ENCODE results near the gene PRPF18. TPM values are rescaled to one million over a fixed set of nuclear protein-coding genes. Genes with fewer than 3 reads are reported as not detected.

Gene PRPF18
- total RNA-seq, 1 experiment from 2014 or later: 18.9 TPM

DNA sequence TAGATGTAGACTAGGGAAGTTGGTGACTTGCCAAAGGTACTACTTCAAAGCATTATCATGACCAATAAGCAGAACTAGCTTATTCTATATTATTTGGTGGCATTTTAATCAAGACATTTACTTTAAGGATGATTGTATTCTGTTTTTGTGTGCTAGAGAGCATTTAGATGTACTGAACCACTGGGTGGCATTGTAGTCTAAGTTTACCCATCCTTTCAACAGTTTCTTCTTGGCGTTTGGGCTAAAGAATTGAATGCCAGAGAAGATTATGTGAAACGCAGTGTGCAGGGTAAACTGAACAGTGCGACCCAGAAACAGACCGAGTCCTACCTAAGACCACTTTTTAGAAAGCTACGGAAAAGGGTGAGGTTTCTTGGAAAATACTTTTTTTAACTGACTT lies 26.8 kb downstream of the PRPF18 start:
- TF ChIP-seq, protein P1, sequence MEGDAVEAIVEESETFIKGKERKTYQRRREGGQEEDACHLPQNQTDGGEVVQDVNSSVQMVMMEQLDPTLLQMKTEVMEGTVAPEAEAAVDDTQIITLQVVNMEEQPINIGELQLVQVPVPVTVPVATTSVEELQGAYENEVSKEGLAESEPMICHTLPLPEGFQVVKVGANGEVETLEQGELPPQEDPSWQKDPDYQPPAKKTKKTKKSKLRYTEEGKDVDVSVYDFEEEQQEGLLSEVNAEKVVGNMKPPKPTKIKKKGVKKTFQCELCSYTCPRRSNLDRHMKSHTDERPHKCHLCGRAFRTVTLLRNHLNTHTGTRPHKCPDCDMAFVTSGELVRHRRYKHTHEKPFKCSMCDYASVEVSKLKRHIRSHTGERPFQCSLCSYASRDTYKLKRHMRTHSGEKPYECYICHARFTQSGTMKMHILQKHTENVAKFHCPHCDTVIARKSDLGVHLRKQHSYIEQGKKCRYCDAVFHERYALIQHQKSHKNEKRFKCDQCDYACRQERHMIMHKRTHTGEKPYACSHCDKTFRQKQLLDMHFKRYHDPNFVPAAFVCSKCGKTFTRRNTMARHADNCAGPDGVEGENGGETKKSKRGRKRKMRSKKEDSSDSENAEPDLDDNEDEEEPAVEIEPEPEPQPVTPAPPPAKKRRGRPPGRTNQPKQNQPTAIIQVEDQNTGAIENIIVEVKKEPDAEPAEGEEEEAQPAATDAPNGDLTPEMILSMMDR (conservative IDR thresholded peaks at IDR 0.05): peak; percentile 64
- TF ChIP-seq EZH2 (IDR thresholded peaks at IDR 0.05; ENCODE audit: low read depth): no peak
- Histone ChIP-seq H4K20me1 (ENCODE audit: insufficient read depth) (no peaks in the 10 kb centered on the region), H3K9me3 (ENCODE audit: insufficient read depth, low read depth) (no peaks in the 10 kb centered on the region), H3K79me2 (ENCODE audit: low read depth) (no peaks in the 10 kb centered on the region), H3K4me1 (replicated peaks; ENCODE audit: insufficient read depth) (peaks cover 17% of the 10 kb centered on the region), H3K27ac (no peak overlapping the region), H3F3A (ENCODE audit: insufficient read depth, low read depth) (peaks cover 11% of the 10 kb centered on the region), H3K27me3 (ENCODE audit: insufficient read depth, low read depth) (no peaks in the 10 kb centered on the region), H3K4me2 (no peak overlapping the region), H3K9me2 (ENCODE audit: insufficient read depth) (no peaks in the 10 kb centered on the region), H2AFZ (no peak overlapping the region), H3K4me3 (no peak overlapping the region), H3K36me3 (ENCODE audit: low read depth) (no peaks in the 10 kb centered on the region)
- intact Hi-C loops (cut with micrococcal nuclease; ENCODE audit: unreplicated experiment): loop anchor here (10.0 kb wide), 1 partner anchor 91 kb away; no protein-coding TSS in a partner anchor
- DNase-seq: no peak
- BruUV-seq (replicated peaks): no TSS peak
- POLR2A ChIA-PET (ENCODE audit: unreplicated experiment): interaction anchor here (0.7 kb wide), 1 partner anchor 1326 kb away, joined by 10 read pairs; no protein-coding TSS in a partner anchor
- CTCF ChIA-PET: interaction anchor here (0.7 kb wide), 1 partner anchor 400 kb away, joined by 3 read pairs; no protein-coding TSS in a partner anchor

DNA sequence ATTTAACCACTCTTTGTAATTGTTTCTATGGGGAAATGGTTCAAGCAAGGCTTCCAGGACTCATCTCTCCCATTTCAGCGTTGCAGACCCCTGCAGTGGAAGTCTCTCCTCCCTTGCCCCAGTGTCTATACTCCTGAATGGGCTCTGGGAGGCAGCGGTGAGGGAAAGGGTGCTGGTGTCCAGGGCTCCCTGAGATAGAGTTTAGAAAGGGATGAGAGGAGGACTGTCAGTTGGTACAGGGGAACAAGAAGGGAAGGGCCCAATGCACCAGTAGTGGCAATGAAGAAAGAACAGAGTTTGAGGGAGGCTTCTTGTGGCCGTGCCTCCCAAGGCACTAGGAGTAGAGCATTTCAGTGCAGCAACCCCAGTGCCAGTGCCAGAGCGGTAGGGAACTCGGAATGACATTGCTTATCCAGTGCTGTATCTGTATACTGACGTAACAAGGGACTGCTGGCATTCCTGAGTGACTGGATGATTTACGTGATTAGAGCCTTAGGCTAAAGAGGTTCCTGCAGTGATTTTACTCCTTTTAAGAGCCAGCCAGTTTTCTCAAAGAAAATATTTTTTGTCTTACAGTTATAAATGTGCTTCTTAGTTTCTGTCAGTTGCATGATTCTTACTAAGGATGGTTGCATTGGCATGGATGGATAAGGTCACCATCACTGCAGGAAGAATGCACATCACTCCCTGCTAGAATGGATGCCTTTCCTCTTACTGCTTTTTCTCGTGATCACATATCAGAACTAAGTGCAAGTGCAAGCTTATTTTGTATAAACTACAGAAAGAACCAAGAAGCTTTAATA lies 28.0 kb downstream of the PRPF18 start:
- DNase-seq: peak; percentile 60 to 79
- POLR2A ChIA-PET (ENCODE audit: unreplicated experiment): interaction anchor here (0.7 kb wide), 1 partner anchor 141 kb away, joined by 3 read pairs; no protein-coding TSS in a partner anchor

DNA sequence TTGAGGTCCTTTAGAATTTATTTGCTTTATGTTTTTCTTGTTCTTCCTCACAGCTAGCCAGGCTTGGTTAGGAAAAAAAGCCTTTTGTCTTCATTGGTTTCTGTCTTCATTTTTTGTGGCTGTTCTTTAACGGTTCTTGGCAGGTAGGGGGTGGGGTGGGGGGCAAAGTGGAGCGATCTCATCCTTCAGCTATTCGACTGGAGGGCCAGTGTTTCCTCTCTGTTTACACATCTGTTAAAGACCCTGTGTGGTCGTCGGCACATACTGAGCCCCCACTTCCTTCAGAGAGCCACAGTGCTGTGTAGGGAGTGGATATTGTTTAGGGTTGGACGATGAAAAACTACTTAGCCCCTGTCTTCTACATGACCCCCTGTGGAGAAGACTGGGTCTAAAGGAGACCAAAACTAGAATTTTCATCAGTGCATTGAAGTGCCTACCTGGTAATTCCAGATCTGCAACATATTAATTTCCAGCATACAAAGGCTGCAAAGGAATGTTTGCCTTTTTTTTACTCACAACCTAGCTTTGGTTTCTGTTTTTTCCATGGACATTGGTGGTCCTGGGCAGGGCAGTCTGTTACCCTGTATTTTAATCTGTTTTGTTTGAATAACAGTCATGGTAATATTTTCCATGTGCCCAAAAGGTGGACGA lies 29.0 kb downstream of the PRPF18 start:
- peaks cover 11% of the 10 kb centered on the region for H3F3A ChIP-seq (ENCODE audit: insufficient read depth, low read depth)
- no peaks in the 10 kb centered on the region for H3K9me3 ChIP-seq (ENCODE audit: insufficient read depth, low read depth)
- no peak for TF ChIP-seq EZH2 (IDR thresholded peaks at IDR 0.05; ENCODE audit: low read depth)
- TF ChIP-seq, protein P1 (conservative IDR thresholded peaks at IDR 0.05): no peak
- peak overlapping the region; percentile 65; the same call in 1 of the 2 replicates for H3K27ac ChIP-seq
- intact Hi-C loops (cut with micrococcal nuclease; ENCODE audit: unreplicated experiment): loop anchor here (10.0 kb wide), 1 partner anchor 89 kb away; no protein-coding TSS in a partner anchor
- H3K4me3 ChIP-seq: no peak overlapping the region
- no peak for DNase-seq
- H3K79me2 ChIP-seq (ENCODE audit: low read depth): no peaks in the 10 kb centered on the region
- peaks cover 17% of the 10 kb centered on the region for H3K4me1 ChIP-seq (replicated peaks; ENCODE audit: insufficient read depth)
- CTCF ChIA-PET: interaction anchor here (0.6 to 1.4 kb wide), 4 partner anchors 44 to 1209 kb away, joined by 3 to 14 read pairs (median 4); partner anchors contain the start of gene OPTN
- no peaks in the 10 kb centered on the region for H3K27me3 ChIP-seq (ENCODE audit: insufficient read depth, low read depth)
- H3K9me2 ChIP-seq (ENCODE audit: insufficient read depth): no peaks in the 10 kb centered on the region
- H4K20me1 ChIP-seq (ENCODE audit: insufficient read depth): no peaks in the 10 kb centered on the region
- POLR2A ChIA-PET (ENCODE audit: unreplicated experiment): no interaction called here
- no peaks in the 10 kb centered on the region for H3K36me3 ChIP-seq (ENCODE audit: low read depth)
- no TSS peak for BruUV-seq (replicated peaks)
- no peak overlapping the region for H3K4me2 ChIP-seq
- no peak overlapping the region for H2AFZ ChIP-seq

More for the DNA sequence above, 28.0 kb downstream of the PRPF18 start:
- no TSS peak for BruUV-seq (replicated peaks)
- H3K9me3 ChIP-seq (ENCODE audit: insufficient read depth, low read depth): no peaks in the 10 kb centered on the region
- TF ChIP-seq EZH2 (IDR thresholded peaks at IDR 0.05; ENCODE audit: low read depth): no peak
- TF ChIP-seq, protein P1 (conservative IDR thresholded peaks at IDR 0.05): no peak
- H3K4me2 ChIP-seq: 0 out of 2 replicates have a peak overlapping the region, but pooled peaks have one; percentile 25
- H3K4me3 ChIP-seq: no peak overlapping the region
- peaks cover 17% of the 10 kb centered on the region for H3K4me1 ChIP-seq (replicated peaks; ENCODE audit: insufficient read depth)
- H3K79me2 ChIP-seq (ENCODE audit: low read depth): no peaks in the 10 kb centered on the region
- no peaks in the 10 kb centered on the region for H4K20me1 ChIP-seq (ENCODE audit: insufficient read depth)
- H2AFZ ChIP-seq: no peak overlapping the region
- H3K27ac ChIP-seq: peak overlapping the region; percentile 65
- H3K27me3 ChIP-seq (ENCODE audit: insufficient read depth, low read depth): no peaks in the 10 kb centered on the region
- CTCF ChIA-PET: interaction anchor here (0.6 to 1.4 kb wide), 4 partner anchors 45 to 1210 kb away, joined by 3 to 14 read pairs (median 4); partner anchors contain the start of gene OPTN
- H3K36me3 ChIP-seq (ENCODE audit: low read depth): no peaks in the 10 kb centered on the region
- H3K9me2 ChIP-seq (ENCODE audit: insufficient read depth): no peaks in the 10 kb centered on the region
- H3F3A ChIP-seq (ENCODE audit: insufficient read depth, low read depth): peaks cover 11% of the 10 kb centered on the region
- intact Hi-C loops (cut with micrococcal nuclease; ENCODE audit: unreplicated experiment): loop anchor here (1.0 to 10.0 kb wide), 2 partner anchors 90 to 164 kb away; no protein-coding TSS in a partner anchor

All from PC-9 (cell line).